Stimulated activated CD8-positive, alpha-beta memory T cell treated with anti-CD3 and anti-CD28 coated beads, Interleukin-7, amount 100 ng/mL, for 4 hours (primary cell): Measurements from ENCODE around the gene ZNF146.
"Not testable (repeated sequence)": the region's sequence is repeated elsewhere in the genome, so short reads cannot be mapped to it uniquely, and the experiment has no call there.

Experiments
- DNase-seq, 2 donors: peaks; one replicate each; pipeline ENCODE4 v3.0.0-alpha.2; 2020; ENCODE audit warnings: low read depth in 2 of 2

Gene ZNF146

GRCh38 chr19:36214386-36215275 lies at the start of gene ZNF146, which contains the start of gene ZNF565:
Gene ZNF146, plus strand, starts transcription at chr19:36215106. Its CDS starts 21,335 bp downstream, at chr19:36236441.
Gene ZNF565, minus strand, starts transcription at chr19:36214665. Its CDS starts 12,680 bp downstream, at chr19:36201985.
- peak; percentile 93 to 94 for DNase-seq

GRCh38 chr19:36169084-36169760 lies 45.7 kb upstream of the ZNF146 start:
- no peak for DNase-seq

GRCh38 chr19:36172852-36173251 lies 42.1 kb upstream of the ZNF146 start:
- DNase-seq = no peak

GRCh38 chr19:36173846-36174245 lies 41.1 kb upstream of the ZNF146 start:
- DNase-seq = not testable (repeated sequence)

- DNase-seq = not testable (repeated sequence)
Measured at GRCh38 chr19:36179077-36179476, 35.8 kb upstream of the ZNF146 start.

GRCh38 chr19:36182612-36183244 lies 32.2 kb upstream of the ZNF146 start:
- DNase-seq = no peak

GRCh38 chr19:36183245-36183628 lies 31.7 kb upstream of the ZNF146 start:
- no peak for DNase-seq

- DNase-seq = not testable (repeated sequence)
Measured at GRCh38 chr19:36186722-36187121, 28.2 kb upstream of the ZNF146 start.

GRCh38 chr19:36196249-36196648 lies 18.7 kb upstream of the ZNF146 start:
- DNase-seq = no peak

- no peak for DNase-seq
Measured at GRCh38 chr19:36198119-36198518, 16.8 kb upstream of the ZNF146 start.

GRCh38 chr19:36201684-36202083 lies 13.2 kb upstream of the ZNF146 start:
- DNase-seq = no peak

- DNase-seq = no peak
Measured at GRCh38 chr19:36203293-36203692, 11.6 kb upstream of the ZNF146 start.

GRCh38 chr19:36207605-36208252 lies 7.2 kb upstream of the ZNF146 start:
- DNase-seq = no peak

GRCh38 chr19:36209372-36209771 lies 5.5 kb upstream of the ZNF146 start:
- no peak for DNase-seq

GRCh38 chr19:36210497-36210896 lies 4.4 kb upstream of the ZNF146 start:
- DNase-seq = no peak

GRCh38 chr19:36212895-36213294 lies 2.0 kb upstream of the ZNF146 start:
- DNase-seq = no peak

- DNase-seq = no peak
Measured at GRCh38 chr19:36215276-36216123, 594 bp downstream of the ZNF146 start.

GRCh38 chr19:36221474-36221873 lies 6.6 kb downstream of the ZNF146 start:
- no peak for DNase-seq

- DNase-seq = no peak
Measured at GRCh38 chr19:36222503-36222902, 7.6 kb downstream of the ZNF146 start.

GRCh38 chr19:36225219-36225892 lies 10.4 kb downstream of the ZNF146 start:
- DNase-seq = no peak
